ENCODE results near the gene LRRC43.

The LRRC43 gene

DNA sequence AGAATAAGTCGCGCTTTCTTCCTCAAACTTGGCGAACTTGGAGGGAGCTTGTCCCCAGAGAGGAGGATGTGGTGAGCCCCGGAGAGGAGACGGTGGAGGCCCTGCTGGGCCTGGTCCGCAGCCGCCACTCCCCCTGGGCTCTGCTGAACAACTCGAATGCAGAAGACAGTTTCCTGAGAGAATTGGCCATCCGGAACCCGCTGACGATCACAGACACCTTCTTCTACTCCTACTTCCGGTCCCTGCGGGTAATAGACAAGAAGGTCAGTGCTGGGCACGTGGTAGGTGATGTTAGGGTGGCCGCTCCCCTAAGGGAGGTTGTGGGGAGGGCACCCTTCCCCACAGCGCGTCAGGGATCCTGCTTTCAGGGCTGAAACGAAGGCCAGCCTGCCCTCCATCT is 1.6 kb downstream of the LRRC43 start:
- Histone ChIP-seq H3K79me1 (ENCODE audit: low read length) (no peaks in the 10 kb centered on the region), H4K8ac (ENCODE audit: low read depth, low read length) (no peak overlapping the region), H3K36me3 (ENCODE audit: control insufficient read depth in 1 of 2, insufficient read depth in 2 of 2, low read length in 2 of 2) (no peaks in the 10 kb centered on the region), H4K12ac (ENCODE audit: low read depth, low read length) (no peak overlapping the region), H3K14ac (ENCODE audit: low read length) (no peak overlapping the region), H2BK120ac (ENCODE audit: insufficient read depth, low read length, poor library complexity) (no peak overlapping the region), H3K4me3 (ENCODE audit: low read depth, low read length) (no peak overlapping the region), H3K23ac (ENCODE audit: low read length) (no peak overlapping the region), H4K91ac (ENCODE audit: low read depth, low read length) (no peak overlapping the region), H3K4ac (ENCODE audit: low read depth, low read length) (no peak overlapping the region), H3K4me2 (ENCODE audit: low read length) (no peak overlapping the region), H2AFZ (ENCODE audit: insufficient read depth, low read length, poor library complexity) (no peak overlapping the region), H3K18ac (ENCODE audit: low read length) (no peak overlapping the region), H3K9ac (ENCODE audit: low read length) (no peak overlapping the region), H2BK5ac (ENCODE audit: low read depth, low read length, poor library complexity) (no peak overlapping the region), H3K27me3 (ENCODE audit: insufficient read depth, low read length) (no peaks in the 10 kb centered on the region), H3K4me1 (ENCODE audit: control insufficient read depth in 1 of 2, insufficient read depth in 2 of 2, low read length in 2 of 2) (peaks cover 0 to 3% of the 10 kb centered on the region in 2 experiments), H3K79me2 (ENCODE audit: control insufficient read depth, insufficient read depth, low read length, poor library complexity) (peaks cover 2% of the 10 kb centered on the region), H2AK5ac (ENCODE audit: low read length) (no peak overlapping the region), H2BK12ac (ENCODE audit: low read length) (no peak overlapping the region), H3K27ac (ENCODE audit: low read depth, low read length) (no peak overlapping the region), H3K9me3 (ENCODE audit: insufficient read depth, low read depth, low read length) (no peaks in the 10 kb centered on the region)
- DNase-seq = no peak
- WGBS (ENCODE audit: extremely low coverage, insufficient coverage, insufficient read length) = no CpG with 5 or more reads among the region's 18 CpGs

DNA sequence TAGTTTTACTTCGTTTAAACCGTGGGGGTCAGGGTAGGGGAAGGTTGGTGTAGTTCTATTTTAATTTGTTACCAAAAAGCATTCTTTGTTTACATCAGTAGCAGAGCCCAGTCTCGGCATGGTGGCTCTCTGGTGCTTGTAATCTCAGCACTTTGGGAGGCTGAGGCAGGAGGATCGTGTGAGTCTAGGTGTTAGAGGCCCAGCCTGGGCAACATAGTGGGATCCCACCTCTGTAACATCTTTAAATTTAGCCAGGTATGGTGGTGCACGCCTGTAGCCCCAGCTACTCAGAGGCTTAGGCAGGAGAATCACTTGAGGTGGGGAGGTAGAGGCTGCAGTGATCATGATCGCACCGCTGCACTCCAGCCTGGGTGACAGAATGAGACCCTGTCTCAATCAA is 2.2 kb downstream of the LRRC43 start:
- Histone ChIP-seq H4K12ac (ENCODE audit: low read depth, low read length) (no peak overlapping the region), H3K27ac (ENCODE audit: low read depth, low read length) (no peak overlapping the region), H2BK5ac (ENCODE audit: low read depth, low read length, poor library complexity) (no peak overlapping the region), H3K9ac (ENCODE audit: low read length) (no peak overlapping the region), H3K18ac (ENCODE audit: low read length) (no peak overlapping the region), H3K9me3 (ENCODE audit: insufficient read depth, low read depth, low read length) (peaks cover 2% of the 10 kb centered on the region), H3K79me2 (ENCODE audit: control insufficient read depth, insufficient read depth, low read length, poor library complexity) (peaks cover 2% of the 10 kb centered on the region), H2AK5ac (ENCODE audit: low read length) (no peak overlapping the region), H2AFZ (ENCODE audit: insufficient read depth, low read length, poor library complexity) (no peak overlapping the region), H3K4me2 (ENCODE audit: low read length) (no peak overlapping the region), H4K8ac (ENCODE audit: low read depth, low read length) (no peak overlapping the region), H3K4me3 (ENCODE audit: low read depth, low read length) (no peak overlapping the region), H3K4ac (ENCODE audit: low read depth, low read length) (no peak overlapping the region), H4K91ac (ENCODE audit: low read depth, low read length) (no peak overlapping the region), H3K79me1 (ENCODE audit: low read length) (no peaks in the 10 kb centered on the region), H3K14ac (ENCODE audit: low read length) (no peak overlapping the region), H3K36me3 (ENCODE audit: control insufficient read depth in 1 of 2, insufficient read depth in 2 of 2, low read length in 2 of 2) (no peaks in the 10 kb centered on the region), H3K4me1 (ENCODE audit: control insufficient read depth in 1 of 2, insufficient read depth in 2 of 2, low read length in 2 of 2) (peaks cover 0 to 3% of the 10 kb centered on the region in 2 experiments), H2BK12ac (ENCODE audit: low read length) (no peak overlapping the region), H3K27me3 (ENCODE audit: insufficient read depth, low read length) (no peaks in the 10 kb centered on the region), H3K23ac (ENCODE audit: low read length) (no peak overlapping the region), H2BK120ac (ENCODE audit: insufficient read depth, low read length, poor library complexity) (no peak overlapping the region)
- WGBS (ENCODE audit: extremely low coverage, insufficient coverage, insufficient read length) = no CpG with 5 or more reads among the region's 7 CpGs
- DNase-seq = no peak

- H3K9me3 ChIP-seq (ENCODE audit: insufficient read depth, low read depth, low read length) = peaks cover 2% of the 10 kb centered on the region
- H3K79me2 ChIP-seq (ENCODE audit: control insufficient read depth, insufficient read depth, low read length, poor library complexity) = peaks cover 2% of the 10 kb centered on the region
- H3K36me3 ChIP-seq (ENCODE audit: control insufficient read depth in 1 of 2, insufficient read depth in 2 of 2, low read length in 2 of 2) = no peaks in the 10 kb centered on the region
- H3K4me3 ChIP-seq (ENCODE audit: low read depth, low read length) = no peak overlapping the region
- DNase-seq = no peak
- no peaks in the 10 kb centered on the region for H3K79me1 ChIP-seq (ENCODE audit: low read length)
- H3K4me2 ChIP-seq (ENCODE audit: low read length) = no peak overlapping the region
- H2BK12ac ChIP-seq (ENCODE audit: low read length) = no peak overlapping the region
- peaks cover 0 to 3% of the 10 kb centered on the region in 2 experiments for H3K4me1 ChIP-seq (ENCODE audit: control insufficient read depth in 1 of 2, insufficient read depth in 2 of 2, low read length in 2 of 2)
- no peak overlapping the region for H4K12ac ChIP-seq (ENCODE audit: low read depth, low read length)
- no peak overlapping the region for H3K4ac ChIP-seq (ENCODE audit: low read depth, low read length)
- no peak overlapping the region for H3K23ac ChIP-seq (ENCODE audit: low read length)
- whole genome bisulfite sequencing (ENCODE audit: extremely low coverage, insufficient coverage, insufficient read length) = no CpG with 5 or more reads among the region's 10 CpGs
- H4K8ac ChIP-seq (ENCODE audit: low read depth, low read length) = no peak overlapping the region
- H3K27ac ChIP-seq (ENCODE audit: low read depth, low read length) = no peak overlapping the region
- H2BK120ac ChIP-seq (ENCODE audit: insufficient read depth, low read length, poor library complexity) = no peak overlapping the region
- no peak overlapping the region for H3K14ac ChIP-seq (ENCODE audit: low read length)
- H2AFZ ChIP-seq (ENCODE audit: insufficient read depth, low read length, poor library complexity) = no peak overlapping the region
- no peak overlapping the region for H2AK5ac ChIP-seq (ENCODE audit: low read length)
- H3K9ac ChIP-seq (ENCODE audit: low read length) = no peak overlapping the region
- H3K18ac ChIP-seq (ENCODE audit: low read length) = no peak overlapping the region
- no peak overlapping the region for H4K91ac ChIP-seq (ENCODE audit: low read depth, low read length)
- no peak overlapping the region for H2BK5ac ChIP-seq (ENCODE audit: low read depth, low read length, poor library complexity)
- H3K27me3 ChIP-seq (ENCODE audit: insufficient read depth, low read length) = no peaks in the 10 kb centered on the region
Measured at GRCh38 chr12:122185494-122186082, 2.7 kb downstream of the LRRC43 start.

DNA sequence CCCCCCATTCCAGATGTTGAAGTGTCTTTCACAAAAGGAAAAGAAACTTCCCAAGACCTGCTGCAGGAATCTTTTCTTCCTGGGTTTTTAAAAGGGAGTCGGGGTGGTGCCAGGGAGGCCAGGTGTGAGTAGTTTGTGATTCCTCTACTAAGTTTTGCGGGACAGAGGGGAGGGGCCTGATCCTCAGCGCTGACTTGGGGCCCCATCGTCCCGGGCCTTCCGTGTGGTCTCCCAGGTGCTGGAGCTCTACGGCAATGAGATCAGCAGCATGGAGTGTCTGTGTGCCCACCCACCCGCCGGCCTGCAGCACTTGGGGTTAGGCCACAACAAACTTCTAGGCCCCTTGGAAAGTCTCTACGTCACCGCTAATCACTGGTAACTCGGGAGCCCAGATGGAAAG is 4.5 kb downstream of the LRRC43 start:
- H3K4me1 ChIP-seq (ENCODE audit: control insufficient read depth in 1 of 2, insufficient read depth in 2 of 2, low read length in 2 of 2) = peaks cover 0 to 3% of the 10 kb centered on the region in 2 experiments
- no CpG with 5 or more reads among the region's 12 CpGs for WGBS (ENCODE audit: extremely low coverage, insufficient coverage, insufficient read length)

More for the DNA sequence above, 4.5 kb downstream of the LRRC43 start:
- no peak overlapping the region for H2BK12ac ChIP-seq (ENCODE audit: low read length)
- H3K4ac ChIP-seq (ENCODE audit: low read depth, low read length) = no peak overlapping the region
- H3K4me3 ChIP-seq (ENCODE audit: low read depth, low read length) = no peak overlapping the region
- no peak overlapping the region for H4K8ac ChIP-seq (ENCODE audit: low read depth, low read length)
- no peaks in the 10 kb centered on the region for H3K36me3 ChIP-seq (ENCODE audit: control insufficient read depth in 1 of 2, insufficient read depth in 2 of 2, low read length in 2 of 2)
- H2BK5ac ChIP-seq (ENCODE audit: low read depth, low read length, poor library complexity) = no peak overlapping the region
- no peak overlapping the region for H3K18ac ChIP-seq (ENCODE audit: low read length)
- H3K23ac ChIP-seq (ENCODE audit: low read length) = no peak overlapping the region
- H3K27ac ChIP-seq (ENCODE audit: low read depth, low read length) = no peak overlapping the region
- peaks cover 2% of the 10 kb centered on the region for H3K79me2 ChIP-seq (ENCODE audit: control insufficient read depth, insufficient read depth, low read length, poor library complexity)
- peaks cover 2% of the 10 kb centered on the region for H3K9me3 ChIP-seq (ENCODE audit: insufficient read depth, low read depth, low read length)
- no peak overlapping the region for H3K9ac ChIP-seq (ENCODE audit: low read length)
- H3K14ac ChIP-seq (ENCODE audit: low read length) = no peak overlapping the region
- DNase-seq = no peak
- no peak overlapping the region for H3K4me2 ChIP-seq (ENCODE audit: low read length)
- H3K79me1 ChIP-seq (ENCODE audit: low read length) = no peaks in the 10 kb centered on the region
- no peak overlapping the region for H2AFZ ChIP-seq (ENCODE audit: insufficient read depth, low read length, poor library complexity)
- no peak overlapping the region for H2BK120ac ChIP-seq (ENCODE audit: insufficient read depth, low read length, poor library complexity)
- H4K91ac ChIP-seq (ENCODE audit: low read depth, low read length) = no peak overlapping the region
- no peaks in the 10 kb centered on the region for H3K27me3 ChIP-seq (ENCODE audit: insufficient read depth, low read length)
- H4K12ac ChIP-seq (ENCODE audit: low read depth, low read length) = no peak overlapping the region
- no peak overlapping the region for H2AK5ac ChIP-seq (ENCODE audit: low read length)
